Activated CD8-positive, alpha-beta T cell treated with anti-CD3 and anti-CD28 coated beads for 36 hours (primary cell): ENCODE results near the gene ATP13A5. TPM values are rescaled to one million over a fixed set of nuclear protein-coding genes. Genes with fewer than 3 reads are reported as not detected.

Experiments used
- ATAC-seq: fragments of 200-7000 bp; cut with Tn5 transposase; one replicate; pipeline ENCODE4 v1.10.0; 2021; ENCODE audit warnings: mild to moderate bottlenecking, moderate library complexity
- CTCF ChIA-PET: fragments of 350-600 bp; sonication (Branson Sonifier 250); formaldehyde crosslinking; loops from one replicate; lab custom pipeline; 2021; ENCODE audit warnings: antibody characterized with exemption; lab: Charles Lee
- POLR2A ChIA-PET: fragments of 350-600 bp; sonication (Branson Sonifier 250); formaldehyde crosslinking; loops from one replicate; lab custom pipeline; 2021; ENCODE audit warnings: antibody characterized with exemption; lab: Charles Lee
- DNase-seq: peaks from one replicate; pipeline ENCODE4 v3.0.0-alpha.2; 2020
- H3K27ac Mint-ChIP-seq: one replicate; pipeline ENCODE4 v1.8.0; 2021; ENCODE audit warnings: mild to moderate bottlenecking, mixed read lengths
- H3K27me3 Mint-ChIP-seq: one replicate; pipeline ENCODE4 v1.8.0; 2021; ENCODE audit warnings: mixed read lengths
- H3K36me3 Mint-ChIP-seq: one replicate; pipeline ENCODE4 v1.8.0; 2021; ENCODE audit warnings: low read depth, mixed read lengths
- H3K4me1 Mint-ChIP-seq: one replicate; pipeline ENCODE4 v1.8.0; 2021; ENCODE audit warnings: low read depth, mixed read lengths
- H3K4me3 Mint-ChIP-seq: one replicate; pipeline ENCODE4 v1.8.0; 2021; ENCODE audit warnings: mild to moderate bottlenecking, moderate library complexity, mixed read lengths
- H3K9me3 Mint-ChIP-seq: one replicate; pipeline ENCODE4 v1.8.0; 2021; ENCODE audit warnings: mixed read lengths
- intact Hi-C: fragments of 100-400 bp; cut with micrococcal nuclease; formaldehyde crosslinking; loops from one replicate; pipeline ENCODE4 v1.10.0; 2022
- total RNA-seq, 2 experiments: library from RNA; stranded (reverse); gene quantifications; one replicate each; pipeline ENCODE4 v1.2.3, GENCODE V29; 2021
- TF ChIP-seq, protein P1 (sequence below): fragments of 200-600 bp; IDR thresholded peaks from one replicate; pipeline ENCODE4 v1.8.0; 2022; ENCODE audit warnings: antibody characterized with exemption, mild to moderate bottlenecking

The ATP13A5 gene
- total RNA-seq, 2 experiments from 2014 or later, result not detected

DNA sequence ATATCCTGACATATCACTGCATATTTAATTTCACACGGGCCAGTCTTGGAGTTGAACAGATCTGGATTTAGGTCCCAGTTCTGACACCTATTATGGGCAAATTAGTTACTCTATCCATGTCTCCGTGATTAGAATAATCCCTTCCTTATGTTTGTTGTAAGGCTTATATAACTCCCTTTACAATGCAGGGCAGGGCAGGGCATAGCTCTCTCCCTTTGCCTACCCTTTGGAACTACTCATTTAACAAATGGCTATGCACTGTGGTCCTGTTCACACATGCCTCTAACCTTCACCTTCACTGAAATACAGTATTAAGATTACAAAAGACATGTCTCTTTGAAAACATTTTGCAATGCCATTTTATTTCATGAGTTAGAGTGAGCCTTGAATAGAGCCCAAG lies 24.8 kb upstream of the ATP13A5 start:
- Mint-ChIP-seq H3K27ac (no peak overlapping the region), H3K27me3 (no peaks in the 10 kb centered on the region), H3K36me3 (no peaks in the 10 kb centered on the region), H3K9me3 (no peaks in the 10 kb centered on the region), H3K4me3 (no peak overlapping the region), H3K4me1 (no peaks in the 10 kb centered on the region)
- POLR2A ChIA-PET, result no interaction called here
- CTCF ChIA-PET, result no interaction called here
- no peak for DNase-seq
- intact Hi-C loops, result no loop called here
- TF ChIP-seq, protein P1, sequence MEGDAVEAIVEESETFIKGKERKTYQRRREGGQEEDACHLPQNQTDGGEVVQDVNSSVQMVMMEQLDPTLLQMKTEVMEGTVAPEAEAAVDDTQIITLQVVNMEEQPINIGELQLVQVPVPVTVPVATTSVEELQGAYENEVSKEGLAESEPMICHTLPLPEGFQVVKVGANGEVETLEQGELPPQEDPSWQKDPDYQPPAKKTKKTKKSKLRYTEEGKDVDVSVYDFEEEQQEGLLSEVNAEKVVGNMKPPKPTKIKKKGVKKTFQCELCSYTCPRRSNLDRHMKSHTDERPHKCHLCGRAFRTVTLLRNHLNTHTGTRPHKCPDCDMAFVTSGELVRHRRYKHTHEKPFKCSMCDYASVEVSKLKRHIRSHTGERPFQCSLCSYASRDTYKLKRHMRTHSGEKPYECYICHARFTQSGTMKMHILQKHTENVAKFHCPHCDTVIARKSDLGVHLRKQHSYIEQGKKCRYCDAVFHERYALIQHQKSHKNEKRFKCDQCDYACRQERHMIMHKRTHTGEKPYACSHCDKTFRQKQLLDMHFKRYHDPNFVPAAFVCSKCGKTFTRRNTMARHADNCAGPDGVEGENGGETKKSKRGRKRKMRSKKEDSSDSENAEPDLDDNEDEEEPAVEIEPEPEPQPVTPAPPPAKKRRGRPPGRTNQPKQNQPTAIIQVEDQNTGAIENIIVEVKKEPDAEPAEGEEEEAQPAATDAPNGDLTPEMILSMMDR, result no peak
- no peak for ATAC-seq

GRCh38 chr3:193400304-193400703 lies 21.8 kb upstream of the ATP13A5 start:
- POLR2A ChIA-PET, result no interaction called here

DNA sequence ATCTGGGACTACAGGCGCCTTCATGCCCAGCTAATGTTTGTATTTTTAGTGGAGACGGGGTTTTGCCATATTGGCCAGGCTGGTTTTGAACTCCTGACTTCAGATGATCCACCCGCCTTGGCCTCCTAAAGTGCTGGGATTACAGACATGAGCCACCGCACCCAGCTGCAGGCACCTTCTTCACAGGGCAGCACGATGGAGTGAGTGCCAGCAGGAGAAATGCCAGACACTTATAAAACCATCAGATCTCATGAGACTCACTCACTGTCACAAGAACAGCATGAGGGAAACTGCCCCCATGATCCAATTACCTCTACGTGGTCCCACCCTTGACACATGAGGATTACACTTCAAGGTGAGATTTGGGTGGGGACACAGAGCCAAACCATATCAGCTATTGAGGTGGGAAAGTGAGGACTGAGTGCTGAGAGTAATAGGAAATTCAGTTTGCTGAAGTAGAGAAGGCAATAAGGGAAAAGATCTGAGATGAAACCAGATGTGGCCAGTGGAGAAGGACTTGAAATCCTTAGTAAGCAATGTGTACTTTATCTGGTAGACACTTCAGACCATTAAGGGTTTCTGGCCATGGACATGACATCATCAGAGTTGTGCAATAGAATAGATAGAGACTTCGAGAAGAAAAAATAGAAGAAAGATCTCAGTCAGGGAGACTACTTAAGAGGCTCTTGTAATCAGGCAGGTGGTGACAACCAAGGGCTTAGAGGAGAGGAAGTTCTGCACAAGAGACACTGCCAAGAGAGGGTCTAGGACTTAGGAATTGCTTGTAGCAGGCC lies 18.1 kb upstream of the ATP13A5 start:
- CTCF ChIA-PET, result no interaction called here
- POLR2A ChIA-PET, result no interaction called here
- H3K27ac Mint-ChIP-seq, result no peak overlapping the region
- TF ChIP-seq, protein P1, result no peak
- ATAC-seq (no peak), DNase-seq (no peak)
- no peak overlapping the region for H3K4me3 Mint-ChIP-seq
- no peaks in the 10 kb centered on the region for H3K9me3 Mint-ChIP-seq
- no peaks in the 10 kb centered on the region for H3K36me3 Mint-ChIP-seq
- no peaks in the 10 kb centered on the region for H3K27me3 Mint-ChIP-seq
- intact Hi-C loops, result no loop called here
- H3K4me1 Mint-ChIP-seq, result no peaks in the 10 kb centered on the region

More at GRCh38 chr3:193400304-193400703, 21.8 kb upstream of the ATP13A5 start:
- Mint-ChIP-seq H3K27me3 (no peaks in the 10 kb centered on the region), H3K4me1 (no peaks in the 10 kb centered on the region), H3K36me3 (no peaks in the 10 kb centered on the region), H3K4me3 (no peak overlapping the region), H3K9me3 (no peaks in the 10 kb centered on the region), H3K27ac (no peak overlapping the region)
- intact Hi-C loops, result no loop called here
- TF ChIP-seq, protein P1, result no peak
- DNase-seq, result no peak
- ATAC-seq, result no peak
- CTCF ChIA-PET, result no interaction called here

DNA sequence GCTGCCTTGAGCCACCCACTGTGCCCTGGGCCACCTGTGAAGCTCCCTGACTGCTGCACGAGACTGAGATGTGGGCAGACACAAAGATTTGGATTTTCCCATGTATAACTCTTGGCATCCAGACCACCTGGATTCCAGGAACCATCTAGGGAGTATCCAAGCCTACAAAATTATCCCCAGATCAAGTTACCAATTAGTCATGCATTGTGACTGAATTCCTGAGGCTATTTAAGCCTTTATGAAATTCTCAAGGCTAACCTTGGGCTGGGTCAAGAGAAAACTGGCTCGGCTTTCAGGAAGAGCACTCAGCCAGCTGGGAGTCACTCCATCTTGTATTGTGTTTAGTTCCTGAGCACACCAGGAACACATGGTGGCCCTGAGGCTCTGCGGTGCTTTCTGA lies 13.3 kb upstream of the ATP13A5 start:
- no peaks in the 10 kb centered on the region for H3K36me3 Mint-ChIP-seq
- TF ChIP-seq, protein P1, result no peak
- CTCF ChIA-PET, result no interaction called here
- intact Hi-C loops, result no loop called here
- no peak overlapping the region for H3K4me3 Mint-ChIP-seq
- H3K27ac Mint-ChIP-seq, result no peak overlapping the region
- POLR2A ChIA-PET, result no interaction called here
- no peaks in the 10 kb centered on the region for H3K9me3 Mint-ChIP-seq
- ATAC-seq (no peak), DNase-seq (no peak)
- H3K4me1 Mint-ChIP-seq, result no peaks in the 10 kb centered on the region
- peaks cover 5% of the 10 kb centered on the region for H3K27me3 Mint-ChIP-seq

DNA sequence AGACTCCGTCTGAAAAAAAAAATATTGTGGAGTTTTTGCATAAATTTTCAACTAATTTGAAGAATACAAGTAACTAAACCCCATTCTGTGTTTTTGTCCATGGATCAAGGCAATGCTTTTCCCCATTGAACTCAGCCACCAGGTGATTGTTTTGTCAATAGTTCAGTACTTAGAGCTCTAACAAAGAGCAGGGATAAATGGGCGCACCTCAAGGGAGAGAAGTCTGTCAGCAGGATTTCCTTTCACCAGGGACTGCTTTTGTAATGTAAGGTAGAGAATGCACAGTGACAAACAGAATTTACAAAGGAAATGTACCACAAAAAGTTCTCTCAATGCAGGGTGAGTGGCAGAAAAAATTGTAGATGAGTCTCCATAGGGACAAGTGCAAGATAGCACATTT lies 10.8 kb upstream of the ATP13A5 start:
- H3K36me3 Mint-ChIP-seq, result no peaks in the 10 kb centered on the region

More for the DNA sequence above, 10.8 kb upstream of the ATP13A5 start:
- Mint-ChIP-seq H3K4me3 (no peak overlapping the region), H3K4me1 (no peaks in the 10 kb centered on the region), H3K9me3 (no peaks in the 10 kb centered on the region), H3K27me3 (peaks cover 6% of the 10 kb centered on the region), H3K27ac (no peak overlapping the region)
- intact Hi-C loops, result no loop called here
- TF ChIP-seq, protein P1, result no peak
- ChIA-PET CTCF (no interaction called here), POLR2A (no interaction called here)
- ATAC-seq (no peak), DNase-seq (no peak)
